GM19025 (cell line): Measurements from ENCODE around the gene SPRED2.

Source experiments
- ATAC-seq: cut with Tn5 transposase; IDR thresholded peaks from one replicate; pipeline ENCODE4 v1.9.1; 2021; ENCODE audit warnings: mild to moderate bottlenecking, low read depth, moderate library complexity; ENCODE audit not compliant: unreplicated experiment

SPRED2 gene

DNA sequence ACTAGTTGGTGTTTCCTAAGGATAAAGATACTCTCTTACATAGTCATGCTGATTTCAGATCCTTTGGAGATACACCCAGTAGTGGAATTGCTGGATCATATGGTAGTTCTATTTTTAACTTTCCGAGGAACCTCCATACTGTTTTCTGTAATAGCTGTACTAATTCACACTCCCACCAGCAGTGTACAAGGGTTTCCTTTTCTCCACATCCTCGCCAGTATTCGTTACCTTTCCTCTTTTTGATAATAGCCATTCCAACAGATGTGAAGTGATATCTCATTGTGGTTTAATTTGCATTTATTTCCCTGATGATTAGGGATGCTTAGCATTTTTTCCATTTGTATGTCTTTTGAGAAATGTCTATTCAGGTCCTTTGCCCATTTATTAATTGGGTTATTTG lies 170.7 kb downstream of the SPRED2 start:
- ATAC-seq: no peak
